HFFc6 (cell line): ENCODE measurements around the gene GALNT17. TPM values are rescaled to one million over a fixed set of nuclear protein-coding genes. Genes with fewer than 3 reads are reported as not detected.
"Not testable (repeated sequence)": the region's sequence is repeated elsewhere in the genome, so short reads cannot be mapped to it uniquely, and the experiment has no call there.

Experiments used
- DNase-seq: peaks from one replicate; pipeline ENCODE4 v3.0.0-alpha.2; 2018
- H3K27ac Mint-ChIP-seq: 2 replicates; pipeline ENCODE4 v1.8.0; 2020; ENCODE audit warnings: mild to moderate bottlenecking, mixed read lengths
- H3K27me3 Mint-ChIP-seq: 2 replicates; pipeline ENCODE4 v1.8.0; 2021; ENCODE audit warnings: mild to moderate bottlenecking, moderate library complexity, mixed read lengths; ENCODE audit not compliant: insufficient read depth
- H3K36me3 Mint-ChIP-seq: 2 replicates; pipeline ENCODE4 v1.8.0; 2021; ENCODE audit warnings: low read depth, mixed read lengths
- H3K4me1 Mint-ChIP-seq: 2 replicates; pipeline ENCODE4 v1.8.0; 2020; ENCODE audit warnings: low read depth, mixed read lengths
- H3K4me3 Mint-ChIP-seq: 2 replicates; pipeline ENCODE4 v1.8.0; 2020; ENCODE audit warnings: mild to moderate bottlenecking, moderate library complexity, mixed read lengths
- H3K9me3 Mint-ChIP-seq: 2 replicates; pipeline ENCODE4 v1.8.0; 2020; ENCODE audit warnings: mild to moderate bottlenecking, mixed read lengths
- CTCF ChIP-seq: fragments of 200-600 bp; sonication (generic); IDR thresholded peaks from 2 replicates; pipeline ENCODE4 v1.5.0; 2021; ENCODE audit warnings: antibody characterized with exemption, mild to moderate bottlenecking
- total RNA-seq, 6 experiments: library from RNA; stranded (reverse); fragmentation: NEBNext Ultra II Directional; extraction: Animal tissue kit (Norgen Biotek cat#: 25700); gene quantifications; 2 replicates in 1 of 6; 3 replicates in 5 of 6; pipeline ENCODE4 v1.2.3, GENCODE V29; 2021

GALNT17 gene
- total RNA-seq, 6 experiments from 2014 or later = not detected

GRCh38 chr7:71206184-71206583 lies 74.2 kb downstream of the GALNT17 start:
- H3K36me3 Mint-ChIP-seq = no peaks in the 10 kb centered on the region
- no peak overlapping the region for H3K4me3 Mint-ChIP-seq
- H3K27me3 Mint-ChIP-seq = no peaks in the 10 kb centered on the region
- H3K4me1 Mint-ChIP-seq = no peaks in the 10 kb centered on the region
- TF ChIP-seq CTCF = no peak
- peaks cover 45% of the 10 kb centered on the region for H3K9me3 Mint-ChIP-seq
- DNase-seq = no peak
- H3K27ac Mint-ChIP-seq = no peak overlapping the region

- no peak for TF ChIP-seq CTCF
- peaks cover 2% of the 10 kb centered on the region; the same call in 1 of the 2 replicates for H3K27me3 Mint-ChIP-seq
- peaks cover 48% of the 10 kb centered on the region for H3K9me3 Mint-ChIP-seq
- H3K27ac Mint-ChIP-seq = no peak overlapping the region
- no peak for DNase-seq
- H3K4me1 Mint-ChIP-seq = no peaks in the 10 kb centered on the region
- H3K36me3 Mint-ChIP-seq = no peaks in the 10 kb centered on the region
- no peak overlapping the region for H3K4me3 Mint-ChIP-seq
Observed at GRCh38 chr7:71208881-71209280, 76.9 kb downstream of the GALNT17 start.

GRCh38 chr7:71209484-71209883 lies 77.5 kb downstream of the GALNT17 start:
- H3K4me1 Mint-ChIP-seq, DNase-seq, H3K36me3 Mint-ChIP-seq, H3K27ac Mint-ChIP-seq, H3K27me3 Mint-ChIP-seq, H3K4me3 Mint-ChIP-seq: not testable (repeated sequence)
- peaks cover 48% of the 10 kb centered on the region for H3K9me3 Mint-ChIP-seq

GRCh38 chr7:71210220-71210619 lies 78.3 kb downstream of the GALNT17 start:
- Mint-ChIP-seq H3K27ac (no peak overlapping the region), H3K9me3 (peaks cover 50% of the 10 kb centered on the region), H3K4me1 (no peaks in the 10 kb centered on the region), H3K27me3 (peaks cover 2% of the 10 kb centered on the region; the same call in 1 of the 2 replicates), H3K36me3 (no peaks in the 10 kb centered on the region), H3K4me3 (no peak overlapping the region)
- TF ChIP-seq CTCF = no peak
- no peak for DNase-seq

GRCh38 chr7:71212433-71212832 lies 80.5 kb downstream of the GALNT17 start:
- H3K4me3 Mint-ChIP-seq, H3K36me3 Mint-ChIP-seq, H3K27me3 Mint-ChIP-seq, H3K4me1 Mint-ChIP-seq, DNase-seq, H3K27ac Mint-ChIP-seq: not testable (repeated sequence)
- peaks cover 51% of the 10 kb centered on the region for H3K9me3 Mint-ChIP-seq

GRCh38 chr7:71216211-71216610 lies 84.3 kb downstream of the GALNT17 start:
- Mint-ChIP-seq H3K9me3 (peaks cover 58% of the 10 kb centered on the region), H3K27me3 (peaks cover 2% of the 10 kb centered on the region), H3K4me3 (no peak overlapping the region), H3K36me3 (peaks cover under 1% of the 10 kb centered on the region; the same call in 1 of the 2 replicates), H3K27ac (no peak overlapping the region), H3K4me1 (no peaks in the 10 kb centered on the region)
- no peak for TF ChIP-seq CTCF
- no peak for DNase-seq

GRCh38 chr7:71220210-71220695 lies 88.3 kb downstream of the GALNT17 start:
- Mint-ChIP-seq H3K27ac (no peak overlapping the region), H3K9me3 (peaks cover 67% of the 10 kb centered on the region), H3K36me3 (peaks cover 5% of the 10 kb centered on the region; the same call in 1 of the 2 replicates), H3K4me3 (no peak overlapping the region), H3K27me3 (no peaks in the 10 kb centered on the region; the same call in 1 of the 2 replicates), H3K4me1 (no peaks in the 10 kb centered on the region)
- no peak for TF ChIP-seq CTCF
- no peak for DNase-seq
